ENCODE results near the gene SOBP.

- TF ChIP-seq CTCF (IDR thresholded peaks at IDR 0.05; ENCODE audit: low read depth, low read length) (no peak), EZH2phosphoT487 (IDR thresholded peaks at IDR 0.05; ENCODE audit: low read depth) (no peak)
Measured at GRCh38 chr6:107592806-107593205, 102.9 kb downstream of the SOBP start.
